Measurements from ENCODE around the gene IQCH.

DNA sequence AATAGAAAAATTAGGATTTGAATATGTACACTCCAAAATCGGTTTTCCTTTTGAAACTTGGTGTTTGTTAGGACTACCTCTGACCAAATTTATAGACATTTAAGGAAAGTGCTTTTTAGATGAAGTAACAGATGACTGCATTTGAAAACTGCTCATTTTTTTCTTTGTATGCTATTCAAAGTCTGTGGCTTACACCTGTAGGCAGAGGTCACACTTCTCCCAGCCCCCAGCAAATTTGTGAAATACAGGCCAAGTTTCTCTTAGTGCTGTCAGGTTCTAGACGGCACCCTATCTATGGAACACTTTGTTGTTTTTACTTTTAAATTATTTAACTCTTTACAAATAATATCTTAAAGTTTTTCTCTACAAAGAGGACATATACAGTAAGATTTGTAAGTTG lies 165.6 kb downstream of the IQCH start:
- TF ChIP-seq, protein P1, sequence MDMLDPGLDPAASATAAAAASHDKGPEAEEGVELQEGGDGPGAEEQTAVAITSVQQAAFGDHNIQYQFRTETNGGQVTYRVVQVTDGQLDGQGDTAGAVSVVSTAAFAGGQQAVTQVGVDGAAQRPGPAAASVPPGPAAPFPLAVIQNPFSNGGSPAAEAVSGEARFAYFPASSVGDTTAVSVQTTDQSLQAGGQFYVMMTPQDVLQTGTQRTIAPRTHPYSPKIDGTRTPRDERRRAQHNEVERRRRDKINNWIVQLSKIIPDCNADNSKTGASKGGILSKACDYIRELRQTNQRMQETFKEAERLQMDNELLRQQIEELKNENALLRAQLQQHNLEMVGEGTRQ (CRISPR knock-in tag; IDR thresholded peaks at IDR 0.05): no peak
- TF ChIP-seq CEBPB (tag; IDR thresholded peaks at IDR 0.05) (no peak), ZNF121 (CRISPR knock-in tag; conservative IDR thresholded peaks at IDR 0.05) (no peak), SIX5 (IDR thresholded peaks at IDR 0.05; ENCODE audit: borderline replicate concordance in 1 of 2, insufficient read depth in 1 of 2, low read depth in 1 of 2, low read length in 2 of 2) (no peak), SP2 (IDR thresholded peaks at IDR 0.05; ENCODE audit: extremely low read depth, low read depth, low read length, poor library complexity, severe bottlenecking) (no peak)
- TF ChIP-seq, protein P2, sequence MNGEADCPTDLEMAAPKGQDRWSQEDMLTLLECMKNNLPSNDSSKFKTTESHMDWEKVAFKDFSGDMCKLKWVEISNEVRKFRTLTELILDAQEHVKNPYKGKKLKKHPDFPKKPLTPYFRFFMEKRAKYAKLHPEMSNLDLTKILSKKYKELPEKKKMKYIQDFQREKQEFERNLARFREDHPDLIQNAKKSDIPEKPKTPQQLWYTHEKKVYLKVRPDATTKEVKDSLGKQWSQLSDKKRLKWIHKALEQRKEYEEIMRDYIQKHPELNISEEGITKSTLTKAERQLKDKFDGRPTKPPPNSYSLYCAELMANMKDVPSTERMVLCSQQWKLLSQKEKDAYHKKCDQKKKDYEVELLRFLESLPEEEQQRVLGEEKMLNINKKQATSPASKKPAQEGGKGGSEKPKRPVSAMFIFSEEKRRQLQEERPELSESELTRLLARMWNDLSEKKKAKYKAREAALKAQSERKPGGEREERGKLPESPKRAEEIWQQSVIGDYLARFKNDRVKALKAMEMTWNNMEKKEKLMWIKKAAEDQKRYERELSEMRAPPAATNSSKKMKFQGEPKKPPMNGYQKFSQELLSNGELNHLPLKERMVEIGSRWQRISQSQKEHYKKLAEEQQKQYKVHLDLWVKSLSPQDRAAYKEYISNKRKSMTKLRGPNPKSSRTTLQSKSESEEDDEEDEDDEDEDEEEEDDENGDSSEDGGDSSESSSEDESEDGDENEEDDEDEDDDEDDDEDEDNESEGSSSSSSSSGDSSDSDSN (IDR thresholded peaks at IDR 0.05; ENCODE audit: borderline replicate concordance in 1 of 2, low read depth in 2 of 2, low read length in 2 of 2): no peak
- TF ChIP-seq, protein P3, sequence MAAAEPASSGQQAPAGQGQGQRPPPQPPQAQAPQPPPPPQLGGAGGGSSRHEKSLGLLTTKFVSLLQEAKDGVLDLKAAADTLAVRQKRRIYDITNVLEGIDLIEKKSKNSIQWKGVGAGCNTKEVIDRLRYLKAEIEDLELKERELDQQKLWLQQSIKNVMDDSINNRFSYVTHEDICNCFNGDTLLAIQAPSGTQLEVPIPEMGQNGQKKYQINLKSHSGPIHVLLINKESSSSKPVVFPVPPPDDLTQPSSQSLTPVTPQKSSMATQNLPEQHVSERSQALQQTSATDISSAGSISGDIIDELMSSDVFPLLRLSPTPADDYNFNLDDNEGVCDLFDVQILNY (CRISPR knock-in tag; IDR thresholded peaks at IDR 0.05): no peak
- TF ChIP-seq, protein P4, sequence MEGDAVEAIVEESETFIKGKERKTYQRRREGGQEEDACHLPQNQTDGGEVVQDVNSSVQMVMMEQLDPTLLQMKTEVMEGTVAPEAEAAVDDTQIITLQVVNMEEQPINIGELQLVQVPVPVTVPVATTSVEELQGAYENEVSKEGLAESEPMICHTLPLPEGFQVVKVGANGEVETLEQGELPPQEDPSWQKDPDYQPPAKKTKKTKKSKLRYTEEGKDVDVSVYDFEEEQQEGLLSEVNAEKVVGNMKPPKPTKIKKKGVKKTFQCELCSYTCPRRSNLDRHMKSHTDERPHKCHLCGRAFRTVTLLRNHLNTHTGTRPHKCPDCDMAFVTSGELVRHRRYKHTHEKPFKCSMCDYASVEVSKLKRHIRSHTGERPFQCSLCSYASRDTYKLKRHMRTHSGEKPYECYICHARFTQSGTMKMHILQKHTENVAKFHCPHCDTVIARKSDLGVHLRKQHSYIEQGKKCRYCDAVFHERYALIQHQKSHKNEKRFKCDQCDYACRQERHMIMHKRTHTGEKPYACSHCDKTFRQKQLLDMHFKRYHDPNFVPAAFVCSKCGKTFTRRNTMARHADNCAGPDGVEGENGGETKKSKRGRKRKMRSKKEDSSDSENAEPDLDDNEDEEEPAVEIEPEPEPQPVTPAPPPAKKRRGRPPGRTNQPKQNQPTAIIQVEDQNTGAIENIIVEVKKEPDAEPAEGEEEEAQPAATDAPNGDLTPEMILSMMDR (IDR thresholded peaks at IDR 0.05 in 2 of 3, conservative IDR thresholded peaks at IDR 0.05 in 1 of 3; ENCODE audit: insufficient read depth in 2 of 3, low read depth in 1 of 3, low read length in 3 of 3): no peak
- TF ChIP-seq, protein P5, sequence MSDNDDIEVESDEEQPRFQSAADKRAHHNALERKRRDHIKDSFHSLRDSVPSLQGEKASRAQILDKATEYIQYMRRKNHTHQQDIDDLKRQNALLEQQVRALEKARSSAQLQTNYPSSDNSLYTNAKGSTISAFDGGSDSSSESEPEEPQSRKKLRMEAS (CRISPR knock-in tag; IDR thresholded peaks at IDR 0.05): no peak
- TF ChIP-seq, protein P6, sequence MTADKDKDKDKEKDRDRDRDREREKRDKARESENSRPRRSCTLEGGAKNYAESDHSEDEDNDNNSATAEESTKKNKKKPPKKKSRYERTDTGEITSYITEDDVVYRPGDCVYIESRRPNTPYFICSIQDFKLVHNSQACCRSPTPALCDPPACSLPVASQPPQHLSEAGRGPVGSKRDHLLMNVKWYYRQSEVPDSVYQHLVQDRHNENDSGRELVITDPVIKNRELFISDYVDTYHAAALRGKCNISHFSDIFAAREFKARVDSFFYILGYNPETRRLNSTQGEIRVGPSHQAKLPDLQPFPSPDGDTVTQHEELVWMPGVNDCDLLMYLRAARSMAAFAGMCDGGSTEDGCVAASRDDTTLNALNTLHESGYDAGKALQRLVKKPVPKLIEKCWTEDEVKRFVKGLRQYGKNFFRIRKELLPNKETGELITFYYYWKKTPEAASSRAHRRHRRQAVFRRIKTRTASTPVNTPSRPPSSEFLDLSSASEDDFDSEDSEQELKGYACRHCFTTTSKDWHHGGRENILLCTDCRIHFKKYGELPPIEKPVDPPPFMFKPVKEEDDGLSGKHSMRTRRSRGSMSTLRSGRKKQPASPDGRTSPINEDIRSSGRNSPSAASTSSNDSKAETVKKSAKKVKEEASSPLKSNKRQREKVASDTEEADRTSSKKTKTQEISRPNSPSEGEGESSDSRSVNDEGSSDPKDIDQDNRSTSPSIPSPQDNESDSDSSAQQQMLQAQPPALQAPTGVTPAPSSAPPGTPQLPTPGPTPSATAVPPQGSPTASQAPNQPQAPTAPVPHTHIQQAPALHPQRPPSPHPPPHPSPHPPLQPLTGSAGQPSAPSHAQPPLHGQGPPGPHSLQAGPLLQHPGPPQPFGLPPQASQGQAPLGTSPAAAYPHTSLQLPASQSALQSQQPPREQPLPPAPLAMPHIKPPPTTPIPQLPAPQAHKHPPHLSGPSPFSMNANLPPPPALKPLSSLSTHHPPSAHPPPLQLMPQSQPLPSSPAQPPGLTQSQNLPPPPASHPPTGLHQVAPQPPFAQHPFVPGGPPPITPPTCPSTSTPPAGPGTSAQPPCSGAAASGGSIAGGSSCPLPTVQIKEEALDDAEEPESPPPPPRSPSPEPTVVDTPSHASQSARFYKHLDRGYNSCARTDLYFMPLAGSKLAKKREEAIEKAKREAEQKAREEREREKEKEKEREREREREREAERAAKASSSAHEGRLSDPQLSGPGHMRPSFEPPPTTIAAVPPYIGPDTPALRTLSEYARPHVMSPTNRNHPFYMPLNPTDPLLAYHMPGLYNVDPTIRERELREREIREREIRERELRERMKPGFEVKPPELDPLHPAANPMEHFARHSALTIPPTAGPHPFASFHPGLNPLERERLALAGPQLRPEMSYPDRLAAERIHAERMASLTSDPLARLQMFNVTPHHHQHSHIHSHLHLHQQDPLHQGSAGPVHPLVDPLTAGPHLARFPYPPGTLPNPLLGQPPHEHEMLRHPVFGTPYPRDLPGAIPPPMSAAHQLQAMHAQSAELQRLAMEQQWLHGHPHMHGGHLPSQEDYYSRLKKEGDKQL (CRISPR knock-in tag; IDR thresholded peaks at IDR 0.05; ENCODE audit: borderline replicate concordance): no peak

Measured in K562 (cell line).